HCT116 (cell line): Measurements from ENCODE around the gene LGR6.

Source experiments
- CTCF ChIP-seq, 3 experiments: fragments of 200-600 bp in 1 of 3; sonication (generic) in 1 of 3; IDR thresholded peaks in 2 of 3; conservative IDR thresholded peaks in 1 of 3; 2 replicates each; pipeline ENCODE4 v1.5.1; 2012 to 2017; ENCODE audit warnings: low read depth in 2 of 3, low read length in 2 of 3, antibody characterized with exemption in 1 of 3, borderline replicate concordance in 1 of 3, control low read depth in 1 of 3, mild to moderate bottlenecking in 1 of 3, mixed read lengths in 1 of 3, mixed run types in 1 of 3, moderate library complexity in 1 of 3; ENCODE audit not compliant: insufficient read depth in 1 of 3
- POLR2AphosphoS5 ChIP-seq: IDR thresholded peaks from 2 replicates; pipeline ENCODE4 v1.6.1; 2011; ENCODE audit warnings: mild to moderate bottlenecking, low read depth, low read length, moderate library complexity
- ZFX ChIP-seq: fragments of 450-650 bp; IDR thresholded peaks from 2 replicates; pipeline ENCODE4 v1.6.1; 2017

DNA sequence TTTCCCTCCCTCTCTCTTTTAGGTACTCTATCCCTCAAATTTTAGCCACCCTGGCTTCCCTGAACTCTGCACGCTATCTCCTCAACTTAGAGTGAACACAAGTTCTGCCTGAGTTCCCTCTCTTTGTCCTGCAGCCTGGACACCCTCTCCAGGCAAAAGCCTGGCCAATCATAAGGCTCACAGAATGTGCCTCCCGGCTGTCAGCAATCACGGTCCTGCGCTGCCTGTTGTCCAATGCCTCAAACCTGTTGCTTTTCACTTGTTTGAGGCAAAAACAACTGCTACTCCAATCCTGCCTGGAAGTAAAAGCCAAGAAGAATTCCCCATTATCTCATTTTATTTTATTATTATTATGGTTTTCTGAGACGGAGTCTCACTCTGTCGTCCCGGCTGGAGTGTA, 66.1 kb downstream of the LGR6 start:
- TF ChIP-seq ZFX: no peak
- no peak for TF ChIP-seq POLR2AphosphoS5
- TF ChIP-seq CTCF (IDR thresholded peaks at IDR 0.05 in 2 of 3, conservative IDR thresholded peaks at IDR 0.05 in 1 of 3; ENCODE audit: borderline replicate concordance in 1 of 3, insufficient read depth in 1 of 3, low read depth in 2 of 3, low read length in 2 of 3): no peak
